ENCODE measurements around the gene PRSS36. TPM values are rescaled to one million over a fixed set of nuclear protein-coding genes. Genes with fewer than 3 reads are reported as not detected.

The PRSS36 gene
- total and polyA plus RNA-seq, 2 of the 4 experiments (the other 2 are of a cell fraction), result 0.18 to 0.55 TPM

- no peak for TF ChIP-seq CHD1 (IDR thresholded peaks at IDR 0.05; ENCODE audit: low read depth, low read length)
Measured at GRCh38 chr16:31128711-31129567, 20.9 kb downstream of the PRSS36 start (continued).

GRCh38 chr16:31127182-31127581, 22.7 kb downstream of the PRSS36 start:
- H2AFZ ChIP-seq (replicated peaks; ENCODE audit: low read length, poor library complexity), result no peak overlapping the region
- H4K5ac ChIP-seq (ENCODE audit: low read depth, low read length), result no peak overlapping the region
- intact Hi-C loops (cut with micrococcal nuclease), result no loop called here
- H3K23ac ChIP-seq (ENCODE audit: low read depth, low read length), result no peak overlapping the region
- no peak overlapping the region for H4K8ac ChIP-seq (ENCODE audit: low read depth in 2 of 2, low read length in 2 of 2)
- ChIA-PET CTCF (interaction anchor here (0.5 to 0.8 kb wide), 2 partner anchors 10 to 15 kb away, joined by 3 read pairs; partner anchors contain the start of gene KAT8), POLR2A (ENCODE audit: unreplicated experiment) (no interaction called here)
- no peak overlapping the region for H2BK15ac ChIP-seq (ENCODE audit: low read depth, low read length)
- no peaks in the 10 kb centered on the region for H3K9me3 ChIP-seq (ENCODE audit: control insufficient read depth, insufficient read depth, low read length)
- H2BK20ac ChIP-seq (ENCODE audit: low read depth, low read length), result no peak overlapping the region
- no peaks in the 10 kb centered on the region for H4K20me1 ChIP-seq (ENCODE audit: insufficient read depth, low read length)
- no peaks in the 10 kb centered on the region for H3K4me1 ChIP-seq (ENCODE audit: control insufficient read depth, insufficient read depth, low read length)
- H2BK5ac ChIP-seq (ENCODE audit: low read depth, low read length, poor library complexity, severe bottlenecking), result no peak overlapping the region
- dilution Hi-C loops (cut with HindIII; ENCODE audit: low sequenced_read_pairs, unreplicated experiment), result no loop called here
- in situ Hi-C loops (cut with MboI; ENCODE audit: low sequenced_read_pairs), result no loop called here
- DNase-seq, result no peak
- no peak overlapping the region for H3K4ac ChIP-seq (ENCODE audit: low read depth, low read length)
- 100% methylated on average over 1 of the region's 13 CpGs; no CpG with 5 or more reads in 1 of the 2 experiments for WGBS, 2 experiments (ENCODE audit: extremely low coverage in 2 of 2, insufficient read length in 1 of 2)
- no peak overlapping the region for H2AK5ac ChIP-seq (ENCODE audit: low read depth, low read length)
- no peak overlapping the region for H3K27ac ChIP-seq (ENCODE audit: insufficient read depth, low read length)
- H2BK120ac ChIP-seq (ENCODE audit: low read depth, low read length), result no peak overlapping the region
- no peak overlapping the region for H3K56ac ChIP-seq (ENCODE audit: extremely low read depth, insufficient read depth, low read length)
- no peaks in the 10 kb centered on the region for H3K27me3 ChIP-seq (ENCODE audit: control insufficient read depth, insufficient read depth, low read length)
- no peak for ATAC-seq (ENCODE audit: low read depth)
- no peak overlapping the region for H3K18ac ChIP-seq (ENCODE audit: low read depth, low read length)
- peaks cover 37% of the 10 kb centered on the region for H3K36me3 ChIP-seq (ENCODE audit: control insufficient read depth, insufficient read depth, low read length)
- no peak for TF ChIP-seq NFE2L2 (IDR thresholded peaks at IDR 0.05; ENCODE audit: low read depth, low read length)
- TF ChIP-seq BHLHE40 (IDR thresholded peaks at IDR 0.05; ENCODE audit: low read depth, low read length), result no peak
- no peak for TF ChIP-seq RAD21 (IDR thresholded peaks at IDR 0.05; ENCODE audit: low read length)
- TF ChIP-seq RCOR1 (IDR thresholded peaks at IDR 0.05; ENCODE audit: insufficient replicate concordance, low read length), result no peak
- TF ChIP-seq SMC3 (IDR thresholded peaks at IDR 0.05; ENCODE audit: low read depth, low read length), result no peak
- no peak for TF ChIP-seq CEBPB (IDR thresholded peaks at IDR 0.05; ENCODE audit: low read depth, low read length)
- no peak for TF ChIP-seq CTCF (conservative IDR thresholded peaks at IDR 0.05; ENCODE audit: low read depth, low read length)
- no peak for TF ChIP-seq USF2 (IDR thresholded peaks at IDR 0.05; ENCODE audit: low read depth, low read length)
- no peak for TF ChIP-seq RFX5 (IDR thresholded peaks at IDR 0.05; ENCODE audit: low read depth, low read length)
- no peak for TF ChIP-seq FOS (IDR thresholded peaks at IDR 0.05; ENCODE audit: low read depth, low read length)
- TF ChIP-seq MAZ (IDR thresholded peaks at IDR 0.05; ENCODE audit: borderline replicate concordance, low read depth, low read length), result no peak
- no peak for TF ChIP-seq MAFK (IDR thresholded peaks at IDR 0.05; ENCODE audit: low read depth, low read length)
- TF ChIP-seq MXI1 (IDR thresholded peaks at IDR 0.05; ENCODE audit: borderline replicate concordance, low read depth, low read length), result no peak
- no peak for TF ChIP-seq POLR2A (IDR thresholded peaks at IDR 0.05; ENCODE audit: low read depth, low read length)
- H3K4me2 ChIP-seq (ENCODE audit: low read depth, low read length), result no peak overlapping the region
- no peak overlapping the region for H3K9ac ChIP-seq (ENCODE audit: low read depth, low read length)
- H3K9me1 ChIP-seq (ENCODE audit: insufficient read depth, low read length), result no peaks in the 10 kb centered on the region
- H4K91ac ChIP-seq (ENCODE audit: insufficient read depth, low read depth, low read length), result no peak overlapping the region
- BruUV-seq (replicated peaks), result no TSS peak
- H3K4me3 ChIP-seq (ENCODE audit: insufficient read depth, low read depth, low read length), result no peak overlapping the region
- H2AK9ac ChIP-seq (replicated peaks; ENCODE audit: low read depth, low read length, poor library complexity), result no peak overlapping the region
- no peak overlapping the region for H3K14ac ChIP-seq (replicated peaks; ENCODE audit: low read depth, low read length)
- no peaks in the 10 kb centered on the region; a peak in 1 of 4 replicates for H3K79me1 ChIP-seq (ENCODE audit: low read depth in 1 of 2, low read length in 2 of 2)
